Measurements from ENCODE around the gene UBE2QL1. TPM values are rescaled to one million over a fixed set of nuclear protein-coding genes. Genes with fewer than 3 reads are reported as not detected.

The UBE2QL1 gene
- total RNA-seq, 1 donor: under 0.01 TPM

GRCh38 chr5:6427694-6428093, 21.0 kb upstream of the UBE2QL1 start:
- DNase-seq (ENCODE audit: low read depth in 2 of 3, low spot score in 2 of 3): no peak

- no peak for DNase-seq (ENCODE audit: low read depth in 2 of 3, low spot score in 2 of 3)
Measured at GRCh38 chr5:6430418-6431028, 18.1 kb upstream of the UBE2QL1 start.

- DNase-seq (ENCODE audit: low read depth in 2 of 3, low spot score in 2 of 3): no peak
Measured at GRCh38 chr5:6431214-6432195, 17.2 kb upstream of the UBE2QL1 start.

GRCh38 chr5:6432206-6432605, 16.5 kb upstream of the UBE2QL1 start:
- no peak for DNase-seq (ENCODE audit: low read depth in 2 of 3, low spot score in 2 of 3)

GRCh38 chr5:6434731-6435130, 13.9 kb upstream of the UBE2QL1 start:
- no peak for DNase-seq (ENCODE audit: low read depth in 2 of 3, low spot score in 2 of 3)

- DNase-seq (ENCODE audit: low read depth in 2 of 3, low spot score in 2 of 3): no peak
Measured at GRCh38 chr5:6435356-6435755, 13.3 kb upstream of the UBE2QL1 start.

- no peak for DNase-seq (ENCODE audit: low read depth in 2 of 3, low spot score in 2 of 3)
Measured at GRCh38 chr5:6436715-6437331, 11.8 kb upstream of the UBE2QL1 start.

GRCh38 chr5:6439588-6440550, 8.8 kb upstream of the UBE2QL1 start:
- DNase-seq (ENCODE audit: low read depth in 2 of 3, low spot score in 2 of 3): no peak

- DNase-seq (ENCODE audit: low read depth in 2 of 3, low spot score in 2 of 3): no peak
Measured at GRCh38 chr5:6442333-6442732, 6.3 kb upstream of the UBE2QL1 start.

- DNase-seq (ENCODE audit: low read depth in 2 of 3, low spot score in 2 of 3): no peak
Measured at GRCh38 chr5:6443326-6443725, 5.3 kb upstream of the UBE2QL1 start.

- DNase-seq (ENCODE audit: low read depth in 2 of 3, low spot score in 2 of 3): no peak
Measured at GRCh38 chr5:6446042-6446441, 2.6 kb upstream of the UBE2QL1 start.

GRCh38 chr5:6446626-6447309, 1.9 kb upstream of the UBE2QL1 start:
- DNase-seq (ENCODE audit: low read depth in 2 of 3, low spot score in 2 of 3): peak in 1 of 3 donors; percentile 66

- DNase-seq (ENCODE audit: low read depth in 2 of 3, low spot score in 2 of 3): no peak
Measured at GRCh38 chr5:6447384-6448140, 1.1 kb upstream of the UBE2QL1 start.

- DNase-seq (ENCODE audit: low read depth in 2 of 3, low spot score in 2 of 3): no peak
Measured at GRCh38 chr5:6448141-6448491, 543 bp upstream of the UBE2QL1 start.

GRCh38 chr5:6449465-6450158, 953 bp downstream of the UBE2QL1 start:
- DNase-seq (ENCODE audit: low read depth in 2 of 3, low spot score in 2 of 3): no peak

- DNase-seq (ENCODE audit: low read depth in 2 of 3, low spot score in 2 of 3): no peak
Measured at GRCh38 chr5:6450319-6450833, 1.7 kb downstream of the UBE2QL1 start.

- no peak for DNase-seq (ENCODE audit: low read depth in 2 of 3, low spot score in 2 of 3)
Measured at GRCh38 chr5:6452622-6453504, 4.2 kb downstream of the UBE2QL1 start.
